Measurements from ENCODE around the gene XRCC4.

XRCC4 gene

GRCh38 chr5:83076742-83077661 is at the start of gene XRCC4, which contains the start of gene TMEM167A:
Gene XRCC4, plus strand, starts transcription at chr5:83077547. Its CDS starts 27,373 bp downstream, at chr5:83104920.
Gene TMEM167A, minus strand, starts transcription at chr5:83077394. Its CDS starts 71 bp downstream, at chr5:83077323.
- DNase-seq (ENCODE audit: low spot score) (peak; percentile 99), ATAC-seq (ENCODE audit: low read depth) (peak; percentile 100)
- Histone ChIP-seq H3K9me3 (ENCODE audit: severe bottlenecking) (no peaks in the 10 kb centered on the region), H3K27me3 (ENCODE audit: insufficient read depth, poor library complexity, severe bottlenecking) (no peaks in the 10 kb centered on the region), H3K27ac (ENCODE audit: poor library complexity, severe bottlenecking) (peak within 1 kb of the TSS; percentile 66), H3K4me3 (ENCODE audit: severe bottlenecking) (peak within 1 kb of the TSS; percentile 67), H3K4me1 (ENCODE audit: insufficient read depth, poor library complexity, severe bottlenecking) (peaks cover 12% of the 10 kb centered on the region), H3K36me3 (ENCODE audit: low read depth) (peaks cover 28% of the 10 kb centered on the region)
- TF ChIP-seq CTCF (IDR thresholded peaks at IDR 0.05; ENCODE audit: poor library complexity, severe bottlenecking): no peak

DNA sequence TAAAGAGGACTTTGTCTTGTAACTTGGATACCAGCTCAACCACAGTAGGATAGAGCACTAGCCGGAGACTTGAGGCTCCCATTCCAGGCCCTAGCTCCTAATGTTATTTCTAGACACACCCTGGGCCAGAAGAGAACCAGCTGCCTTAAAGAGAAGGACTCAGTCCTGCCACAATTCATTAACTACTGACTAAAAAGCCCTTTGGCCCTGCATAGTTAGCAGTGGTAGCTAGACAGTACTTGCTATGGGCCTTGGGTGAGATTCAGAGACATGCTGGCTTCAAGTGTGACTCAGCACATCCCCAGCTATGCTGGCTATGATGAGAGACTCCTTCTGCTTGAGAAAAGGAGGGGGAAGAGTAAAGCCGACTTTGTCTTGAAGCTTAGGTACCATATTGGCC is 47.4 kb upstream of the XRCC4 start:
- no peaks in the 10 kb centered on the region for H3K36me3 ChIP-seq (ENCODE audit: low read depth)
- DNase-seq (ENCODE audit: low spot score) (no peak), ATAC-seq (ENCODE audit: low read depth) (no peak; the same call in 2 of the 3 replicates)
- H3K9me3 ChIP-seq (ENCODE audit: severe bottlenecking): no peaks in the 10 kb centered on the region
- H3K27ac ChIP-seq (ENCODE audit: poor library complexity, severe bottlenecking): no peak overlapping the region
- H3K4me3 ChIP-seq (ENCODE audit: severe bottlenecking): no peak overlapping the region
- no peak for TF ChIP-seq CTCF (IDR thresholded peaks at IDR 0.05; ENCODE audit: poor library complexity, severe bottlenecking)
- no peaks in the 10 kb centered on the region for H3K4me1 ChIP-seq (ENCODE audit: insufficient read depth, poor library complexity, severe bottlenecking)
- no peaks in the 10 kb centered on the region for H3K27me3 ChIP-seq (ENCODE audit: insufficient read depth, poor library complexity, severe bottlenecking)

DNA sequence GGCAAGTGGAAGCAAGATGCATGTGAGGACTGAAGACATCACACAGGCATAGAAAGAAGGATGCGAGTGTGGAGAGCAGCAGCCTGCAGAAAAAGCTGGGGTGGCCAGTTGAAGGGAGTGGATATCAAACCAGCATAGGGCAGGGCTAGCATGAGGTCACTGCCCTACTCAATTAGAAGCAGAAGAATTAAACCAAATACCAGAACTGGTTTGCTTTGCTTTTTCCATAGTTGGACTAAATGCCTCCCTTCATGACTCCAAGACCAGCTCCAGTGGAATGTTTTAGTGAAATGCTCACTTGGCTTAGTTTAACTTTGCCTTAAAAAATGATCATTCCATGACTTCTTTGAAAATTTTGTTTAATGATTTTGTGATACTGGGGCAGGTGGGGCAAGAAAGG is 46.0 kb upstream of the XRCC4 start:
- H3K4me3 ChIP-seq (ENCODE audit: severe bottlenecking): no peak overlapping the region
- no peaks in the 10 kb centered on the region for H3K9me3 ChIP-seq (ENCODE audit: severe bottlenecking)
- ATAC-seq (ENCODE audit: low read depth) (no peak), DNase-seq (ENCODE audit: low spot score) (no peak)
- no peaks in the 10 kb centered on the region for H3K27me3 ChIP-seq (ENCODE audit: insufficient read depth, poor library complexity, severe bottlenecking)
- H3K36me3 ChIP-seq (ENCODE audit: low read depth): no peaks in the 10 kb centered on the region
- no peak overlapping the region for H3K27ac ChIP-seq (ENCODE audit: poor library complexity, severe bottlenecking)
- TF ChIP-seq CTCF (IDR thresholded peaks at IDR 0.05; ENCODE audit: poor library complexity, severe bottlenecking): no peak
- H3K4me1 ChIP-seq (ENCODE audit: insufficient read depth, poor library complexity, severe bottlenecking): no peaks in the 10 kb centered on the region

- Histone ChIP-seq H3K27me3 (ENCODE audit: insufficient read depth, poor library complexity, severe bottlenecking) (no peaks in the 10 kb centered on the region), H3K36me3 (ENCODE audit: low read depth) (no peaks in the 10 kb centered on the region), H3K9me3 (ENCODE audit: severe bottlenecking) (no peaks in the 10 kb centered on the region), H3K27ac (ENCODE audit: poor library complexity, severe bottlenecking) (no peak overlapping the region), H3K4me3 (ENCODE audit: severe bottlenecking) (no peak overlapping the region), H3K4me1 (ENCODE audit: insufficient read depth, poor library complexity, severe bottlenecking) (no peaks in the 10 kb centered on the region)
- DNase-seq (ENCODE audit: low spot score) (no peak), ATAC-seq (ENCODE audit: low read depth) (no peak)
- no peak for TF ChIP-seq CTCF (IDR thresholded peaks at IDR 0.05; ENCODE audit: poor library complexity, severe bottlenecking)
Observed at GRCh38 chr5:83034036-83034435, 43.3 kb upstream of the XRCC4 start.
